Effector CD8-positive, alpha-beta T cell (primary cell): ENCODE results near the gene DAZL.

Experiments used
- DNase-seq: peaks from one replicate; lab custom pipeline; 2025; lab: John Stamatoyannopoulos, UW

DAZL gene

GRCh38 chr3:16543242-16543864, 61.9 kb downstream of the DAZL start:
- DNase-seq, result no peak

GRCh38 chr3:16538507-16538906, 66.7 kb downstream of the DAZL start:
- DNase-seq, result no peak

- no peak for DNase-seq
Observed at GRCh38 chr3:16536996-16537395, 68.2 kb downstream of the DAZL start.
